B cell (primary cell): ENCODE results near the gene KRT72. TPM values are rescaled to one million over a fixed set of nuclear protein-coding genes. Genes with fewer than 3 reads are reported as not detected.

ENCODE experiments used
- ATAC-seq: fragments of 200-7000 bp; cut with Tn5 transposase; one replicate; pipeline ENCODE4 v1.10.0; 2021; ENCODE audit warnings: low read depth, mild to moderate bottlenecking, moderate number of reproducible peaks, moderate library complexity
- CTCF ChIA-PET: fragments of 350-600 bp; sonication (Branson Sonifier 250); formaldehyde crosslinking; loops from one replicate; lab custom pipeline; 2021; ENCODE audit warnings: antibody characterized with exemption, inconsistent platforms; lab: Charles Lee
- POLR2A ChIA-PET: fragments of 350-600 bp; sonication (Branson Sonifier 250); formaldehyde crosslinking; loops from one replicate; lab custom pipeline; 2021; ENCODE audit warnings: antibody characterized with exemption; lab: Charles Lee
- DNase-seq: peaks from one replicate; pipeline ENCODE4 v3.0.0; 2013
- H2AFZ ChIP-seq: 2 replicates; pipeline ENCODE4 v1.6.1; 2012; ENCODE audit warnings: mild to moderate bottlenecking, low read depth, low read length; ENCODE audit not compliant: insufficient read depth, poor library complexity, severe bottlenecking
- H3K27ac ChIP-seq, 2 donors: 1 replicate in 1 of 2; 2 replicates in 1 of 2; pipeline ENCODE4 v1.5.1; 2012 to 2013; ENCODE audit warnings: low read length in 2 of 2, mild to moderate bottlenecking in 2 of 2, moderate library complexity in 1 of 2
- H3K27me3 ChIP-seq, 4 experiments: fragments of 200-600 bp in 1 of 4; sonication (generic) in 1 of 4; replicated peaks in 1 of 4; 1 replicate in 2 of 4; 2 replicates in 2 of 4; pipeline versions ENCODE4 v1.6.1 to v1.7.0; 2013 to 2016; ENCODE audit warnings: low read length in 3 of 4, mild to moderate bottlenecking in 2 of 4, mixed read lengths in 1 of 4, moderate library complexity in 1 of 4; ENCODE audit not compliant: insufficient read depth in 4 of 4, control insufficient read depth in 3 of 4; ENCODE audit errors: control extremely low read depth in 1 of 4
- H3K36me3 ChIP-seq, 2 experiments: replicated peaks in 1 of 2; 1 replicate in 1 of 2; 2 replicates in 1 of 2; pipeline versions ENCODE4 v1.6.1 to v1.7.1; 2013; ENCODE audit warnings: low read length in 1 of 2; ENCODE audit not compliant: insufficient read depth in 2 of 2, control insufficient read depth in 1 of 2; ENCODE audit errors: control extremely low read depth in 1 of 2, extremely low read depth in 1 of 2
- H3K4me1 ChIP-seq, 2 donors: fragments of 200-600 bp in 1 of 2; sonication (generic) in 1 of 2; 1 replicate in 1 of 2; 2 replicates in 1 of 2; pipeline versions ENCODE4 v1.5.1 to v1.6.1; 2013 to 2017; ENCODE audit warnings: low read length in 2 of 2; ENCODE audit not compliant: control insufficient read depth in 2 of 2, insufficient read depth in 2 of 2
- H3K4me2 ChIP-seq: replicated peaks from 2 replicates; pipeline ENCODE3; 2012; ENCODE audit warnings: mild to moderate bottlenecking, low read depth, low read length; ENCODE audit not compliant: poor library complexity, severe bottlenecking
- H3K4me3 ChIP-seq, 5 experiments: fragments of 200-600 bp in 1 of 5; sonication (generic) in 1 of 5; 1 replicate in 3 of 5; 2 replicates in 2 of 5; pipeline versions ENCODE4 v1.5.1 to v1.7.0; 2011 to 2016; ENCODE audit warnings: low read length in 4 of 5, mild to moderate bottlenecking in 4 of 5, low read depth in 2 of 5, control low read depth in 1 of 5, moderate library complexity in 1 of 5; ENCODE audit not compliant: insufficient read depth in 1 of 5; ENCODE audit errors: control extremely low read depth in 1 of 5, extremely low read depth in 1 of 5
- H3K79me2 ChIP-seq: fragments of 200-600 bp; sonication (generic); one replicate; pipeline ENCODE4 v1.6.0; 2016; ENCODE audit warnings: low read length; ENCODE audit not compliant: control insufficient read depth, insufficient read depth
- H3K9ac ChIP-seq: fragments of 200-600 bp; sonication (generic); 2 replicates; pipeline ENCODE4 v1.6.1; 2017; ENCODE audit warnings: mild to moderate bottlenecking, low read length, moderate library complexity
- H3K9me3 ChIP-seq, 3 donors: one replicate each; pipeline versions ENCODE4 v1.6.1 to v1.7.1; 2013; ENCODE audit warnings: low read length in 2 of 3; ENCODE audit not compliant: control insufficient read depth in 2 of 3, insufficient read depth in 1 of 3; ENCODE audit errors: control extremely low read depth in 1 of 3
- H4K20me1 ChIP-seq: 2 replicates; pipeline ENCODE4 v1.6.0; 2012; ENCODE audit warnings: mild to moderate bottlenecking, low read length; ENCODE audit not compliant: insufficient read depth, control insufficient read depth, poor library complexity, severe bottlenecking
- H3K27ac Mint-ChIP-seq: one replicate; pipeline ENCODE4 v1.8.0; 2021; ENCODE audit warnings: mixed read lengths
- H3K27me3 Mint-ChIP-seq: one replicate; pipeline ENCODE4 v1.8.0; 2021; ENCODE audit warnings: mixed read lengths
- H3K4me1 Mint-ChIP-seq: one replicate; pipeline ENCODE4 v1.8.0; 2021; ENCODE audit warnings: mixed read lengths
- H3K4me3 Mint-ChIP-seq: one replicate; pipeline ENCODE4 v1.8.0; 2021; ENCODE audit warnings: mixed read lengths
- H3K9me3 Mint-ChIP-seq: one replicate; pipeline ENCODE4 v1.8.0; 2022; ENCODE audit warnings: mixed read lengths; ENCODE audit not compliant: insufficient read depth
- EZH2 ChIP-seq: IDR thresholded peaks from 2 replicates; pipeline ENCODE4 v1.6.1; 2012; ENCODE audit warnings: borderline replicate concordance, low read depth, mild to moderate bottlenecking, moderate library complexity, low read length; ENCODE audit not compliant: insufficient read depth, poor library complexity, severe bottlenecking
- WGBS: methylation state at CpG from one replicate; pipeline ENCODE4 v1.1.5; 2013; ENCODE audit warnings: missing lambda C conversion rate; ENCODE audit not compliant: insufficient coverage; 5-methylcytosine and 5-hydroxymethylcytosine counted together
- intact Hi-C: fragments of 100-400 bp; cut with micrococcal nuclease; formaldehyde crosslinking; loops from one replicate; pipeline ENCODE4 v1.10.0; 2022
- polyA plus RNA-seq: library from polyadenylated mRNA; depleted of rRNA; stranded (reverse); fragments of >200 nt; gene quantifications from 2 replicates; pipeline ENCODE4 v1.2.3, GENCODE V29; 2012
- total RNA-seq, 2 donors: library from RNA; stranded (reverse); fragments of 120-200 nt in 1 of 2; gene quantifications; 1 replicate in 1 of 2; 2 replicates in 1 of 2; pipeline versions ENCODE4 v1.2.3 to v1.2.4, GENCODE V29; 2013 to 2022
- TF ChIP-seq, protein P1 (sequence below): fragments of 200-600 bp; IDR thresholded peaks from one replicate; pipeline ENCODE4 v1.8.0; 2022; ENCODE audit warnings: antibody characterized with exemption, mild to moderate bottlenecking

KRT72 gene
- total and polyA plus RNA-seq, 2 donors (not counting 1 experiment from before 2014, with no cell fraction given) = 0.04 TPM; not detected in 1

DNA sequence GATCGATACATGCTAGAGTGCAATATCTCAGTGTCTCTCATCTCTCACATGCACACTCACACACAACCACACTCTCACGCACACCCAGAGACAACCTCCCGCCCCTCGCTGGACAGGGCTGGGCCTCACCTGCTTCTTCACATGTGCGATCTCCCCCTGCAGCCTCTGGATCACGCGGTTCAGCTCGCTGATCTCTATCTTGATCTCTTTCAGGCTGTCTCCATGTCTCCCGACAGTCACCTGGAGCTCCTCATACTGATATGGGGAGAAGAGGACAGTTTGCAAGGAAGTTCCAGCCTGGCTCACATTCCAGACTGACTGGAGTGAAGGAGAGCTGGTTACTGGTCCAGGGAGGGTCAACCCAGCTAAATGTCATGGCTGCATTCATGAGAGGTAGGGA is 46.3 kb upstream of the KRT72 start:
- Histone ChIP-seq H3K9me3 (peaks cover 0 to 9% (median 3%) of the 10 kb centered on the region in 3 donors), H3K79me2 (no peaks in the 10 kb centered on the region), H3K27me3 (peaks cover 0 to 3% (median 0%) of the 10 kb centered on the region in 4 experiments), H2AFZ (no peak overlapping the region), H4K20me1 (no peaks in the 10 kb centered on the region), H3K4me2 (no peak overlapping the region), H3K4me1 (no peaks in the 10 kb centered on the region), H3K4me3 (no peak overlapping the region), H3K36me3 (no peaks in the 10 kb centered on the region), H3K27ac (no peak overlapping the region), H3K9ac (no peak overlapping the region)
- TF ChIP-seq, protein P1, sequence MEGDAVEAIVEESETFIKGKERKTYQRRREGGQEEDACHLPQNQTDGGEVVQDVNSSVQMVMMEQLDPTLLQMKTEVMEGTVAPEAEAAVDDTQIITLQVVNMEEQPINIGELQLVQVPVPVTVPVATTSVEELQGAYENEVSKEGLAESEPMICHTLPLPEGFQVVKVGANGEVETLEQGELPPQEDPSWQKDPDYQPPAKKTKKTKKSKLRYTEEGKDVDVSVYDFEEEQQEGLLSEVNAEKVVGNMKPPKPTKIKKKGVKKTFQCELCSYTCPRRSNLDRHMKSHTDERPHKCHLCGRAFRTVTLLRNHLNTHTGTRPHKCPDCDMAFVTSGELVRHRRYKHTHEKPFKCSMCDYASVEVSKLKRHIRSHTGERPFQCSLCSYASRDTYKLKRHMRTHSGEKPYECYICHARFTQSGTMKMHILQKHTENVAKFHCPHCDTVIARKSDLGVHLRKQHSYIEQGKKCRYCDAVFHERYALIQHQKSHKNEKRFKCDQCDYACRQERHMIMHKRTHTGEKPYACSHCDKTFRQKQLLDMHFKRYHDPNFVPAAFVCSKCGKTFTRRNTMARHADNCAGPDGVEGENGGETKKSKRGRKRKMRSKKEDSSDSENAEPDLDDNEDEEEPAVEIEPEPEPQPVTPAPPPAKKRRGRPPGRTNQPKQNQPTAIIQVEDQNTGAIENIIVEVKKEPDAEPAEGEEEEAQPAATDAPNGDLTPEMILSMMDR = no peak
- TF ChIP-seq EZH2 = no peak
- ChIA-PET CTCF (no interaction called here), POLR2A (no interaction called here)
- H3K27me3 Mint-ChIP-seq = peaks cover 8% of the 10 kb centered on the region
- 95% methylated on average over 4 of the region's 9 CpGs for WGBS
- no peaks in the 10 kb centered on the region for H3K9me3 Mint-ChIP-seq
- ATAC-seq (no peak), DNase-seq (no peak)
- intact Hi-C loops = no loop called here
- no peak overlapping the region for H3K4me3 Mint-ChIP-seq
- no peaks in the 10 kb centered on the region for H3K4me1 Mint-ChIP-seq
- no peak overlapping the region for H3K27ac Mint-ChIP-seq

DNA sequence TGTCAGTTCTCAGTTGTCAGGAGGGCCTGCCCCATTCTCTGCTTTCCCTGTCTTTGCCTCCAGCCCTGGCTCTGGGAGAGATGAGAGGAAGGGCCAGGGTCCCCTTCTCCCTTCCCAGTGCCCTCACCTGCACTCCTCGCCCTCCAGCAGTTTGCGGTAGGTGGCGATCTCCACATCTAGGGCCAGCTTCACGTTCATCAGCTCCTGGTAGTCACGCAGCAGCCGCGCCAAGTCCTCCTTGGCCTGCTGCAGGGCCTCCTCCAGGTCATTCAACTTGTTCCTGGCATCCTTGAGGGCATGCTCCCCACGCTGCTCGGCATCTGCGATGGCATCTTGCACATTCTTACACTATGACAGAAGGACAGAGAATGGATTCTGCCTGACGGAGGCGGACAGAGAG is 45.4 kb upstream of the KRT72 start:
- Histone ChIP-seq H4K20me1 (no peaks in the 10 kb centered on the region), H3K27me3 (peaks cover 0 to 6% (median 0%) of the 10 kb centered on the region in 4 experiments), H3K9me3 (peaks cover 0 to 4% (median 0%) of the 10 kb centered on the region in 3 donors), H3K9ac (no peak overlapping the region), H3K4me2 (no peak overlapping the region), H2AFZ (no peak overlapping the region), H3K4me1 (no peaks in the 10 kb centered on the region), H3K27ac (no peak overlapping the region), H3K4me3 (no peak overlapping the region), H3K79me2 (no peaks in the 10 kb centered on the region), H3K36me3 (no peaks in the 10 kb centered on the region)
- POLR2A ChIA-PET = no interaction called here
- WGBS = 89% methylated on average over 12 of the region's 12 CpGs
- H3K9me3 Mint-ChIP-seq = no peaks in the 10 kb centered on the region
- no peak overlapping the region for H3K27ac Mint-ChIP-seq
- CTCF ChIA-PET = no interaction called here
- DNase-seq = no peak
- intact Hi-C loops = no loop called here
- no peaks in the 10 kb centered on the region for H3K4me1 Mint-ChIP-seq
- H3K27me3 Mint-ChIP-seq = peaks cover 16% of the 10 kb centered on the region
- H3K4me3 Mint-ChIP-seq = no peak overlapping the region
- no peak for TF ChIP-seq EZH2
- TF ChIP-seq, protein P1 = no peak
- ATAC-seq = no peak
